Effector CD4-positive, alpha-beta T cell (primary cell): ENCODE measurements around the gene FAM72C.
A peak's percentile ranks its signal among the peaks of the same experiment; 100 is the strongest.
"Not testable (repeated sequence)": the region's sequence is repeated elsewhere in the genome, so short reads cannot be mapped to it uniquely, and the experiment has no call there.

Source experiments
- DNase-seq: peaks from one replicate; pipeline ENCODE4 v3.0.0-alpha.2; 2020

Gene FAM72C

DNA sequence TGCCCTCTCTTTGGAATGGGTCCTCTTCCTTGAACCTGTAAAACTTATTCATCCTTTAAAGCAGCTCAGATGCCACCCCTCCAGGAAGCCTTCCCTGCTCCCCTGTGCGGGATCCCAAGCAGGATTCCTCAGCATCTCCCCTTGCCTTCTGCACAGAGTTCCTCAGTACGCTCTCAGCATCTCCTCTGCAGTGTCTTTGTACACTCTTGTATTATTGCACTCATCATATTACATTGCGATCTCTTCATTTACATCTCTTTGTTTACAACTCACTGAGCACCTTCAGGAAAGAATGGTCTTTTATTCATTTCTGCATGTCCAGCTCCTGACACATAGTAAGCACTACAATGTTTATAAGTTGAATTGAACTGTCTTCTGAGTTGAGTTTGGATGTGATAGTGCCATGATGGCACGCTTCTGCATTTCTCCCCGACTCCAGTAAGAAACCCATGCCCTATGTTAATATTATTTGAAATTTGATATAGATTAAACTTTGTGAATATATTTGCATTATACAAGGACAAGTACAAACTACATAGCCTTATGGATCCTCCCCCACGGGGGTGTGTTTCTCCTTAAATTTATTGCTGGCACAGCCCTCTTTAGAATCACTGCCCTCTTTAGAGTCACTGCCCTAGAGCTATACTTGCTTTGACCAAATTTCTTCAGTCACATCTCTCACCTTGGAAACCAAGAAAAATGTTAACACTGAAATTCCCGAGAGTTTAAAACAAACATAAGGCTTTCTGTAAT is 13.1 kb upstream of the FAM72C start:
- not testable (repeated sequence) for DNase-seq

DNA sequence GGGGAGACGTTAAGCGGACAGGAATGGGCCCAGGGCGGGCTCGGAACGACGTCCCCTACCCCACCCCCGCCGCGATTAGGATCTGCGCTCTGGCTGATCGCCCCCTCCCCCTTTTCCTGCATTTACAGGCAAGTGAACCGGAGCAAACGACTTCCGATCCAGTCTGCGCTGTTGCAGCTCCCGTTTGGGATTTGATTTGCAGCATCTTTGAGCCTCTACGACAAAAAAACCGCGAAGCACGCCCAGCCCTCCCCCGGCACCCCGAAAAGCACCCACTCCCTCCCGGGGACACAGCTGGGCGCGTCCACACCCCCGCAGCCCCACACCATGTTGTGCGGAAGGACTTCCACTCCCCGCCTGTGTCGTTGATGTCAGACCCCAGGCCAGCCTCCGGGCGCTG is 2.6 kb upstream of the FAM72C start:
- DNase-seq = not testable (repeated sequence)

GRCh38 chr1:143973876-143974414 is 2.2 kb upstream of the FAM72C start:
- DNase-seq = not testable (repeated sequence)

GRCh38 chr1:143972753-143973326 is 1.1 kb upstream of the FAM72C start:
- not testable (repeated sequence) for DNase-seq

GRCh38 chr1:143965860-143966259 is 5.9 kb downstream of the FAM72C start:
- DNase-seq = not testable (repeated sequence)

- not testable (repeated sequence) for DNase-seq
These were observed 7.5 kb downstream of the FAM72C start for GRCh38 chr1:143964294-143964693.

DNA sequence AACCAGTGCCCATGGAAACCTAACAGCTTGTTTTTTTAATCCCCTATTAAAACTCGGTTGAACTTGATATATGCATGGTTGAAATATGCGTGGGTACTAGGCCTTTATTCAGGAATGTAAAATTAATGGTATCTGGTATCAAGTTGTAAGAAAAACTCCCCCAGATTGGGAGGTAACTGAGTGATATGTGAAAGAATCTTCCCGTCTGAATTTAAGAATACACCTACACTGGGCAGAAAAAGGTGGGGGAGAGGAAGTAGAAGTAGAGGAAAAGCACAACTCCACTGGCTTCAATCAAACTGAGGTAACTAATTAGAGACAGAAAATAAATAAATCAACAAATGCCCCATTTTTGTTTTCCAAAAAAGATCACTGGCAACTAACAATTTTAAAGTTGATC is 15.9 kb downstream of the FAM72C start:
- DNase-seq = not testable (repeated sequence)

- not testable (repeated sequence) for DNase-seq
These were observed 18.9 kb downstream of the FAM72C start for GRCh38 chr1:143952913-143953312.

DNA sequence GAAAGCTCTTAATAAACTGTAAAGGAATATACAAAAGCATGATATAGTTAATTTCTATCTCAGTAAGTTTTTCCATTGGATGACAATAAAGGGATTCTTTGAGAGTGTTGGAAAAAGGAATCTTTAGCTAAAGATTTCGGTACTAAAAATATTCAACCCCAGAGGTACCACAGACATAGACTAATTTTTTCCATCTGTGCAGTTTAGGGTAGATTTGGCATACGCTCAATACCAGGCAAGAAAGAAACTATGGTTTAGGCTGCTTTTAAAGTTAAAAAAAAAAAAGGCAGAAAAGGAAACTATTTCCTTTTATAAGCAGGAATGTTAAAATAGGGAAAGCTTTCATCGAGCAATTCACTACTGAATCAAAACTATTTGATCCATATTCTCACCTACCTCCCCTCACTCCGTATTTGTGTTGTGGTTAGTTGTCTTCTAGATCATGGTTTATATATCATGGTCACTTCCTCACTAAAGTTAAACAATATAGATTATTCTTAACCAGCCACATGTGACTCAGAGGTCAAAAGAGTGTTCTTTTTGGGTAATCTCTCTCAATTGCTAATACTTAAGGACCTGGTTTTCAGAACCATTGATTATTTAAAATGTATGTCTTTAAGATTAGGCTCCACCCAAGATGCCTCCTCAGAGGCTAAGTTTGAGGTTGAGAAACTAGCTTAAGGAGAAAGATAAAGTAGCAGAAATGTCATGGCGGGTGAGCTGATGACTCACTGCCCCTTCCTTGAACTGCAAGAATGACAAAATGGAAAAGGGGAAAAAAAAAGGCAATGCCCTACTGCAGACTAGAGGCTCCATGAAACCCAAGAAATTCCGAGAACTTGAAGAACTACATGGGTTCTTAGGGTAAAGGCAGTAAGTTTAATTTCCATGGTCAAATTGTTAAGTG is 20.0 kb downstream of the FAM72C start:
- not testable (repeated sequence) for DNase-seq

GRCh38 chr1:143947749-143948148 is 24.0 kb downstream of the FAM72C start:
- not testable (repeated sequence) for DNase-seq

GRCh38 chr1:143945253-143945652 is 26.5 kb downstream of the FAM72C start:
- DNase-seq = not testable (repeated sequence)

- DNase-seq = not testable (repeated sequence)
These were observed 27.1 kb downstream of the FAM72C start for GRCh38 chr1:143944576-143945240.

- not testable (repeated sequence) for DNase-seq
These were observed 28.3 kb downstream of the FAM72C start for GRCh38 chr1:143943319-143943978.

GRCh38 chr1:143942238-143942860 is 29.4 kb downstream of the FAM72C start:
- not testable (repeated sequence) for DNase-seq

DNA sequence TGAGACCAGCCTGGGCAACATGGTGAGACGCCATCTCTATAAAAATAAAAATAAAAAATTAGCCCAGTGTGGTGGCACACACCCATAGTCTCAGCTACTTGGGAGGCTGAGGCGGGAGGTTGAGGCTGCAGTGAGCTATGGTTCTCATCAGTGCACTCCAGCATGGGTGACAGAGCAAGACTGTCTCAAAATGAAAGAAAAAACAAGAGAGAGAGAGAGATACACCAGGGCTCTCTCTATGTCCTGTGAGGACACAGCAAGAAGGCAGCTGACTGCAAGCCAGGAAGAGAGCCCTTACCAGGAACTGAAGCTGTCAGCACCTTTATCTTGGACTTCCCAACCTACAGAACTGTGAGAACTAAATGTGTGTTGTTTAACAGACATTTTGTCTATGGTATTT is 32.1 kb downstream of the FAM72C start:
- DNase-seq = not testable (repeated sequence)

DNA sequence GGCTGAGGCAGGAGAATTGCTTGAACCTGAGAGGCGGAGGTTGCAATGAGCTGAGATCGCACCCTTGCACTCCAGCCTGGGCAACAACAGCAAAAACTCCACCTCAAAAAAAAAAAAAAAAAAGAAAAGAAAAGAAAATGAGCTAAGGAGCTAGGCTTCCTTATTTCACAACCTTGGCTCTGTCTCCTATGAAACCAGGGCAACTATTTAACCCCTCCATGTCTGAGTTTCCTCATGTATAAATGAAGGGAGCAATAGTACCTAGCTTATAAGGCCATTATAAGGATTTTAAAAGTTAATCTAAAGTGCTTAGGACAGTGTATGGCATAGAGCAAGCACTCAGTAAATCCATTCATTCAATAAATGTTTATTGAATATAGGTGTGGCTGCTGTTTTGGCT is 32.9 kb downstream of the FAM72C start:
- not testable (repeated sequence) for DNase-seq

DNA sequence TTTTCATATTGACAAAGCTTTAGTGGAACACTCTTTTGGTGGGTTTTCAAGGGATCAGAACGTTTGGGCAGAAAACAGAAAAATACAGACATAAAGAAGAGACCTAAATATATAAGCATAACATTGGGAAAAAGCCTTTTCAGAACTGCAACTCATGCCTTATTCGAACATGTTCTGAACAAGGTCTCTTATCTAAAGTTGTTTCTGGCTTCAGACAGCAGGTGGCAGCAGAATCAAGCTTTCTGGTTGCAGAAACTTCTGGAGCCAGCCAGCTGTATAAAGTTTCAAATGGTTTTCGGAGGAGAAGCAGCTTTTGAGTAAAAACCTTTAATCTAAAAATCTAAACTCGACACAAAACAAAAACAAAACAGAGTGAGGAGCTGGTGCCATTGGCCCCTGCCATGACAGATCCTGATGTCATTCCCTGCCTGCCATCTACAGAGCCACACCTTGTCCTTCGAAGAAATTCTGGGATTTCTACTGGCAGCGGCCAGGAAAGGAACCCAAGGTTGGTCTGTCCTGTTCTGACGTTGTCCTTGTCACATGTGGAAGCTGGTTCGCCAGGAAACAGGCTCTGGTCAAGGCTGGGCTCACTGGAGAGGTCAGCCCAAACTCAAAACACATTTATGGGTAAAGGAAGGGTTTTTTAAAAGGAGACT is 35.2 kb downstream of the FAM72C start:
- peak; percentile 2 for DNase-seq

DNA sequence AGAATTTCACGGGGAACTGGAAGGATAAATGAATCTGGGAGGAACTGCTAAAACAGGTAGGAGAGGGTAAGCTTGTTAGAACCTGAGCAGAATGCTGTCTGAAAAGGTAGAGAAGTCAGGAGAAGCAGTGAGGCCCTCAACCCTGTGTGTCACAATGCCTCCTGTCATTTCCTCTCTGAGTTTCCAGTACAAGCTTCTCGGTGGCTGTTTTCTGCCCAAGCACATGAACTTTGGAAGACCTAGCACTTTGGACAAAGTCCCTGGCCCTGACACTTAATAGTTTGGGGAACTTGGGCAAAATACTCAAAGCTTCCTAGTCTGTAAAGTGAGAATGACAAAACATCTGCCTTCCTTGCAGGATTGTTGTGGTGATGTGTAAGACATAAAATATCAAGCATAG is 52.7 kb downstream of the FAM72C start:
- DNase-seq = not testable (repeated sequence)

- DNase-seq = not testable (repeated sequence)
These were observed 53.2 kb downstream of the FAM72C start for GRCh38 chr1:143918552-143918951.

GRCh38 chr1:143913705-143914104 is 58.1 kb downstream of the FAM72C start:
- DNase-seq = not testable (repeated sequence)
